Measurements from ENCODE around the gene NPR3.

GRCh38 chr5:32833663-32834062 lies 122.5 kb downstream of the NPR3 start:
- no peak for TF ChIP-seq CTCF (conservative IDR thresholded peaks at IDR 0.05 in 1 of 2, IDR thresholded peaks at IDR 0.05 in 1 of 2; ENCODE audit: low read depth in 1 of 2, low read length in 2 of 2)
- no peak for TF ChIP-seq EZH2 (IDR thresholded peaks at IDR 0.05; ENCODE audit: low read length, missing control alignments)

Measured in fibroblast of lung (primary cell).